Left ventricle myocardium superior (tissue), 1 donor: ENCODE data around the gene TSR2. TPM values are rescaled to one million over a fixed set of nuclear protein-coding genes. Genes with fewer than 3 reads are reported as not detected.
"Not testable (repeated sequence)": the region's sequence is repeated elsewhere in the genome, so short reads cannot be mapped to it uniquely, and the experiment has no call there.

Experiments
- ATAC-seq: fragments of 200-7000 bp; cut with Tn5 transposase; one replicate; pipeline ENCODE4 v1.9.1; 2020; ENCODE audit warnings: mild to moderate bottlenecking, moderate library complexity
- DNase-seq: peaks from one replicate; pipeline ENCODE4 v3.0.0-alpha.2; 2020
- intact Hi-C: fragments of 100-400 bp; cut with micrococcal nuclease; formaldehyde crosslinking; loops from one replicate; pipeline ENCODE4 v1.11.0; 2022
- total RNA-seq: library from RNA; stranded (reverse); fragmentation: NEBNext Ultra II Directional; extraction: Animal tissue kit (Norgen Biotek cat#: 25700); gene quantifications from one replicate; pipeline ENCODE4 v1.2.1, GENCODE V29; 2021
- donor health status: DM: no; HTN: yes; CAD: no; lungs with severe emphysema.

The TSR2 gene
- total RNA-seq, 1 donor from 2014 or later: 39.7 TPM

- intact Hi-C loops: no loop called here
- ATAC-seq: no peak
- DNase-seq: no peak
Measured at GRCh38 chrX:54452920-54453319, 12.7 kb downstream of the TSR2 start.

GRCh38 chrX:54470054-54470760 lies 30.0 kb downstream of the TSR2 start:
- ATAC-seq: no peak
- no peak for DNase-seq
- intact Hi-C loops: no loop called here

GRCh38 chrX:54473993-54474859 lies 34.0 kb downstream of the TSR2 start:
- ATAC-seq (peak; percentile 63), DNase-seq (no peak)
- intact Hi-C loops: no loop called here

DNA sequence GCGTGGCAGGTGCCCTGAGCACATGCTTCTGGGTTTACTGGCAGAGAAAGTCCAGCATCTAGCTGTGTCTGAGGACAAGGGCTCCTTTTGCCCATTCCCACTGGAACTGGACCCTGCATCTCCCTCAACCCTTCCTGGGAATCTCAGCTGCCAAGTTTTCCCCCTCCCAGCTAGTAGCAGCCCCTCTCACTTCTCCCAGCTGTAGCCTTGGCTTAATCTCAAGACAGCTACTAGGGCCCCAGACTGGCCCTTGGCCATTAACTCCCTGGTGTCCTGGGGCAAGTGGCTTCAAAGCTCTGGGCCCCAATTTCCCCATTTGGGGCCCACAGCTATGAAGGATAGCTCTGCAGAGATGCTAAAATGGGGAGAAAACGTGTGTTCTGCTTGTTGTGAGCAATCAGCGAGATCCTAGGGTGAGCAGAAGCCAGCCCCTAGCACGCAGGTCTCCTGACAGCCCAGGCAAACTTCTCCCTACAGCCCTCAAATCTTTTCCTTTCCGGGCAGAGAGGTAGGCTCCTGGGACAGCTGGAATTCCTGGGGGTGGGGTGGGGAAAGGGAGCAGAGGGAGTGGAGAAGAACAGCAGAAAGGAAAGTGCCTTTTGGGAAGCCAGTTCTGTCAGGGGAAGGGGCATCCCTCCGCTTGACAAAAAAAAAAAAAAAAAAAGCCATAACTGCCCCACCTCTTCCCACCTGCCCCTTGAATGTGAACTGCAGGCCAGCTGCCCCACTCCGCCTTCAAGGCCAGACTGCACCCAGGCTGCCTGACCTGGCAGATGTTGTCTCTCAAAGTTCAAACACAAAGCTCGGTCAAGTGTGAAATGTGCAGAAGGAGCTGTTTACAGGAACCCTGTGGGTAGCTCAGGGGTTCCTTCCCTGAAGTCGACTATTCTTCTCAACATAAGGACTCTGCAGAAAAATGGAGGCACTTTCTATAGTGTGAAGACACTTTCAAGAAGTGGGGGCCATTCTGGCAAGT lies 39.2 kb downstream of the TSR2 start:
- DNase-seq (no peak), ATAC-seq (no peak)
- intact Hi-C loops: no loop called here

DNA sequence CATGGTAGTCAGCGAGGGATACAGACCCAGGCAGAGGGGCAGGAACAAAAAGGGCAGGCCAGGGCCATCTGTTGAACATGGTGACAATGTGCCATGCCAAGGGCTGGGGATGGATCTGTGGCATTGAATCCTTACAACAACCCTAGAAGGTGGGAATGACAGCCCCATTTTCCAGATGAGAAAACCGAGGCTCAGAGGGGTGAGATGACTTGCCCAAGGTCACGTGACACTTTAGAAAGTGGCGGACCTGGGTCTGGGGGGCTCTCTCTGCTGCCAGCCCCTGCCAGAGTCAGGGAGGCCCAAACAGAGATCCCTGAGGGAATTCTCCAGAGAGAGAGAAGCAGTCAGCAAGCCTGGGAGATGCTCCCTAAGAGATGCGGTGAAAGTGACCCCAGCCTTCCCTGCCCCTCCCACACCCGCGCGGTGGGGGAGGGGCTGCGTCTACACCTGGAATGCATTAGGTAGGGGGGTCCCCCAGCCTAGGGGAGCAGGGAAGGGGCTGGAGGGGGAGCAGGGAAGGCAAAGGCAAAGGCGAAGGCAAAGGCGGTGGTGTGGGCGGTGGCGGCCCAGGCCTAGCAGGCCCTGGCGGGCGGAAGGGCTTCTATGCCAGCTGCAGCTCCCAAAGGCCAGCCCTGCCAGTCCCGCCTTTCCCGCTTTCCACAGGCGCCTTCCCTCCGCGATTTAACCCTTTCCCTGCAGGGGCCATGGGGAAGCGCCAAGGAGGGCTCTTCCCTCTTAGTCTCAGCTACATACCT lies 42.8 kb downstream of the TSR2 start:
- ATAC-seq (peak; percentile 46), DNase-seq (peak; percentile 39)
- intact Hi-C loops: no loop called here

DNA sequence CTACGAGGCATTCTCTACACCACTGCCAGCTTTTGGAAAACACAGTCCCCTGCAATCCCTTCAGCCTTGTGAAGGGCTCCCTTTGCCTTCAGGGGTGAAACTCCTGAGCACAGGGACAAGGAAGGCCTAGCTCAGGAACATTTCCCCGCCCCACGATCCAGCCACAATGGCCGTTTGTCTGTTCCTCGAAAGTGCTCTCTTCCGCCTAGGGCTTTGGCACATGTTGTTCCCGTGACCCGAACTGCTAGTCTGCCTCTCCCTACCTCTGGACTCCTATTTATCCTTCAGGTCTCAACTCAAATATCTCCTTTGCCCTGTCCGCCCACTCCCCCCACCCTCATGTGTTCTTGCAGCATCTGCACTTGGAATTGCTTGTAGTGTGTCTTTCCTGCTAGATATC lies 43.7 kb downstream of the TSR2 start:
- intact Hi-C loops: no loop called here
- ATAC-seq (no peak), DNase-seq (no peak)

DNA sequence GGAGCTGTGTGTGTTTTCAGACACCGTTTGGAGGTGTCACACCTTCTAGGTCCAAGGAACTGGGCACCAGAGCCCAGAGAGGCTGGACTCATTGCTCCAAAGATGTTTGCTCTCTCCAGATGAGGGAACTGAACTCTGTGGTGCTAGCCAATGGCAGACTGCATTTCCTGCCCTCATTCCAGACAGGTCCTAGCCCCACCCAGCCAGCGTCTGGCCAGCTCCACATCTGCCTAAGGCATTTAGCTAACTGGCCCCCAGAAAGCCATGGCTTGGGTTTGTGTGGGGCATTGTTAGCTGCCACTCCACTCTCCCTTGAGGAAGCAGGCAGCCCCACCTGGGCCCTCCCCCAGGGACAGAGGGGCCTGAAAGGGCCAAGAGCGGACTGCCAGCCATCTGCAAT lies 44.5 kb downstream of the TSR2 start:
- DNase-seq: peak; percentile 40
- intact Hi-C loops: no loop called here
- ATAC-seq: peak; percentile 46

DNA sequence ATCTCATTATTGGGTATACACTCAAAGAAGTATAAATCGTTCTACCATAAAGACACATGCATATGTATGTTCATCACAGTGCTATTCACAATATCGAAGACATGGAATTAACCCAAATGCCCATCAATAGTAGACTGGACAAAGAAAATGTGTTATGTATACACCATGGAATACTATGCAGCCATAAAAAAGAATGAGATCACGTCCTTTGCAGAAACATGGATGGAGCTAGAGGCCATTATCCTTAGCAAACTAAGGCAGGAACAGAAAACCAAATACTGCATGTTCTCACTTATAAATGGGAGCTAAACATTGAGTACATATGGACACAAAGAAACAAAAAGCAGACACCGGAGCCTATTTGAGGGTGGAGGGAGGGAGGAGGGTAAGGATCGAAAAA lies 49.6 kb downstream of the TSR2 start:
- not testable (repeated sequence) for DNase-seq

GRCh38 chrX:54492340-54492739 lies 52.1 kb downstream of the TSR2 start:
- DNase-seq (peak; percentile 45), ATAC-seq (no peak)
- intact Hi-C loops: no loop called here

More for the DNA sequence above, 49.6 kb downstream of the TSR2 start:
- intact Hi-C loops, ATAC-seq: not testable (repeated sequence)

GRCh38 chrX:54494166-54494988 lies 54.2 kb downstream of the TSR2 start:
- intact Hi-C loops: no loop called here
- ATAC-seq: no peak
- no peak for DNase-seq

Other genes with a start within 250 kb of the TSR2 start
- gene WNK3, start 82.4 kb upstream of the TSR2 start, total RNA-seq: 0.92 TPM
- gene FGD1, start 55.8 kb downstream of the TSR2 start, total RNA-seq: 6.3 TPM
- 19.9 TPM for gene GNL3L, start 89.8 kb downstream of the TSR2 start, total RNA-seq